ENCODE measurements around the gene BEND5. TPM values are rescaled to one million over a fixed set of nuclear protein-coding genes. Genes with fewer than 3 reads are reported as not detected.
A peak's percentile ranks its signal among the peaks of the same experiment; 100 is the strongest.

Gene BEND5
- total and polyA plus RNA-seq, 10 of the 15 experiments (the other 5 are each of a cell fraction or from before 2014, with no cell fraction given) = 0.26 TPM; not detected in 9

DNA sequence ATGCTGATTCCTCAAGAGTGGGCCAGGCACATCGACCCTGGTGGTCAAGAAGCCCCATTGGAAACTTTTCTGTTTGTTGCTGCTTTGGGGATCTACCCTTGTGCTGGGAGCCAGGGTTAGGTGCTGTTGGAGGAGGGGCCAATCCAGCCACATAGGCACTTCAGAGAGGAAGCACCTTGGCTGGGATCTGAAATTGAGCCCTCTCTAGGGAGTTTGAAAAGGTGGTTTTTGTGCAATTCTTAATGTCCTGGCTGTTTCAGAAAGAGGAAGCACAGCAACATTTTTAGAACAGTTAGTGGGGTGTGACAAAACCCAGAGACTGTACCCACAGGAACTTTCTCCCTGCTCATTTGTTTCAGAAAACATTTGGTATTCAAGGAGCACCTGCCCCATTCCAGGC is 17.2 kb upstream of the BEND5 start (continued):
- TF ChIP-seq ATF2 (IDR thresholded peaks at IDR 0.05; ENCODE audit: low read length) (peak; percentile 57; the same call in 1 of the 2 replicates), EED (IDR thresholded peaks at IDR 0.05; ENCODE audit: low read depth) (peak; percentile 48; the same call in 1 of the 2 replicates), RFX5 (IDR thresholded peaks at IDR 0.05; ENCODE audit: low read depth, low read length) (no peak), SIN3A (IDR thresholded peaks at IDR 0.05; ENCODE audit: low read depth, low read length) (no peak), TBL1XR1 (IDR thresholded peaks at IDR 0.05; ENCODE audit: low read depth, low read length) (no peak), KAT2A (conservative IDR thresholded peaks at IDR 0.05; ENCODE audit: control insufficient read depth, low read depth, low read length) (no peak), ASH2L (IDR thresholded peaks at IDR 0.05; ENCODE audit: borderline replicate concordance, low read depth) (no peak), PML (IDR thresholded peaks at IDR 0.05; ENCODE audit: low read length) (no peak), CEBPB (IDR thresholded peaks at IDR 0.05; ENCODE audit: borderline replicate concordance in 1 of 2, low read depth in 2 of 2, low read length in 2 of 2) (no peak), POU2F2 (IDR thresholded peaks at IDR 0.05; ENCODE audit: borderline replicate concordance, low read depth, low read length) (no peak), NR2C1 (IDR thresholded peaks at IDR 0.05) (no peak), SMAD5 (IDR thresholded peaks at IDR 0.05; ENCODE audit: low read depth) (no peak), EP300 (IDR thresholded peaks at IDR 0.05; ENCODE audit: borderline replicate concordance in 1 of 2, control insufficient read depth in 1 of 2, low read depth in 2 of 2, low read length in 2 of 2) (no peak), HCFC1 (IDR thresholded peaks at IDR 0.05; ENCODE audit: low read length) (no peak), CREM (IDR thresholded peaks at IDR 0.05; ENCODE audit: low read depth) (0 out of 2 replicates have a peak, but pooled peaks have one; percentile 8), NBN (IDR thresholded peaks at IDR 0.05) (no peak), CBFB (IDR thresholded peaks at IDR 0.05; ENCODE audit: low read depth) (no peak), MXI1 (IDR thresholded peaks at IDR 0.05; ENCODE audit: low read depth, low read length) (no peak), NFXL1 (IDR thresholded peaks at IDR 0.05; ENCODE audit: borderline replicate concordance) (no peak)
- TF ChIP-seq, protein P1, sequence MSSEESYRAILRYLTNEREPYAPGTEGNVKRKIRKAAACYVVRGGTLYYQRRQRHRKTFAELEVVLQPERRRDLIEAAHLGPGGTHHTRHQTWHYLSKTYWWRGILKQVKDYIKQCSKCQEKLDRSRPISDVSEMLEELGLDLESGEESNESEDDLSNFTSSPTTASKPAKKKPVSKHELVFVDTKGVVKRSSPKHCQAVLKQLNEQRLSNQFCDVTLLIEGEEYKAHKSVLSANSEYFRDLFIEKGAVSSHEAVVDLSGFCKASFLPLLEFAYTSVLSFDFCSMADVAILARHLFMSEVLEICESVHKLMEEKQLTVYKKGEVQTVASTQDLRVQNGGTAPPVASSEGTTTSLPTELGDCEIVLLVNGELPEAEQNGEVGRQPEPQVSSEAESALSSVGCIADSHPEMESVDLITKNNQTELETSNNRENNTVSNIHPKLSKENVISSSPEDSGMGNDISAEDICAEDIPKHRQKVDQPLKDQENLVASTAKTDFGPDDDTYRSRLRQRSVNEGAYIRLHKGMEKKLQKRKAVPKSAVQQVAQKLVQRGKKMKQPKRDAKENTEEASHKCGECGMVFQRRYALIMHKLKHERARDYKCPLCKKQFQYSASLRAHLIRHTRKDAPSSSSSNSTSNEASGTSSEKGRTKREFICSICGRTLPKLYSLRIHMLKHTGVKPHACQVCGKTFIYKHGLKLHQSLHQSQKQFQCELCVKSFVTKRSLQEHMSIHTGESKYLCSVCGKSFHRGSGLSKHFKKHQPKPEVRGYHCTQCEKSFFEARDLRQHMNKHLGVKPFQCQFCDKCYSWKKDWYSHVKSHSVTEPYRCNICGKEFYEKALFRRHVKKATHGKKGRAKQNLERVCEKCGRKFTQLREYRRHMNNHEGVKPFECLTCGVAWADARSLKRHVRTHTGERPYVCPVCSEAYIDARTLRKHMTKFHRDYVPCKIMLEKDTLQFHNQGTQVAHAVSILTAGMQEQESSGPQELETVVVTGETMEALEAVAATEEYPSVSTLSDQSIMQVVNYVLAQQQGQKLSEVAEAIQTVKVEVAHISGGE (CRISPR knock-in tag; IDR thresholded peaks at IDR 0.05) = no peak
- TF ChIP-seq, protein P2, sequence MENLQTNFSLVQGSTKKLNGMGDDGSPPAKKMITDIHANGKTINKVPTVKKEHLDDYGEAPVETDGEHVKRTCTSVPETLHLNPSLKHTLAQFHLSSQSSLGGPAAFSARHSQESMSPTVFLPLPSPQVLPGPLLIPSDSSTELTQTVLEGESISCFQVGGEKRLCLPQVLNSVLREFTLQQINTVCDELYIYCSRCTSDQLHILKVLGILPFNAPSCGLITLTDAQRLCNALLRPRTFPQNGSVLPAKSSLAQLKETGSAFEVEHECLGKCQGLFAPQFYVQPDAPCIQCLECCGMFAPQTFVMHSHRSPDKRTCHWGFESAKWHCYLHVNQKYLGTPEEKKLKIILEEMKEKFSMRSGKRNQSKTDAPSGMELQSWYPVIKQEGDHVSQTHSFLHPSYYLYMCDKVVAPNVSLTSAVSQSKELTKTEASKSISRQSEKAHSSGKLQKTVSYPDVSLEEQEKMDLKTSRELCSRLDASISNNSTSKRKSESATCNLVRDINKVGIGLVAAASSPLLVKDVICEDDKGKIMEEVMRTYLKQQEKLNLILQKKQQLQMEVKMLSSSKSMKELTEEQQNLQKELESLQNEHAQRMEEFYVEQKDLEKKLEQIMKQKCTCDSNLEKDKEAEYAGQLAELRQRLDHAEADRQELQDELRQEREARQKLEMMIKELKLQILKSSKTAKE (IDR thresholded peaks at IDR 0.05; ENCODE audit: low read depth, poor library complexity, severe bottlenecking) = no peak
- TF ChIP-seq, protein P3, sequence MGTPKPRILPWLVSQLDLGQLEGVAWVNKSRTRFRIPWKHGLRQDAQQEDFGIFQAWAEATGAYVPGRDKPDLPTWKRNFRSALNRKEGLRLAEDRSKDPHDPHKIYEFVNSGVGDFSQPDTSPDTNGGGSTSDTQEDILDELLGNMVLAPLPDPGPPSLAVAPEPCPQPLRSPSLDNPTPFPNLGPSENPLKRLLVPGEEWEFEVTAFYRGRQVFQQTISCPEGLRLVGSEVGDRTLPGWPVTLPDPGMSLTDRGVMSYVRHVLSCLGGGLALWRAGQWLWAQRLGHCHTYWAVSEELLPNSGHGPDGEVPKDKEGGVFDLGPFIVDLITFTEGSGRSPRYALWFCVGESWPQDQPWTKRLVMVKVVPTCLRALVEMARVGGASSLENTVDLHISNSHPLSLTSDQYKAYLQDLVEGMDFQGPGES (IDR thresholded peaks at IDR 0.05) = no peak
- TF ChIP-seq, protein P4, sequence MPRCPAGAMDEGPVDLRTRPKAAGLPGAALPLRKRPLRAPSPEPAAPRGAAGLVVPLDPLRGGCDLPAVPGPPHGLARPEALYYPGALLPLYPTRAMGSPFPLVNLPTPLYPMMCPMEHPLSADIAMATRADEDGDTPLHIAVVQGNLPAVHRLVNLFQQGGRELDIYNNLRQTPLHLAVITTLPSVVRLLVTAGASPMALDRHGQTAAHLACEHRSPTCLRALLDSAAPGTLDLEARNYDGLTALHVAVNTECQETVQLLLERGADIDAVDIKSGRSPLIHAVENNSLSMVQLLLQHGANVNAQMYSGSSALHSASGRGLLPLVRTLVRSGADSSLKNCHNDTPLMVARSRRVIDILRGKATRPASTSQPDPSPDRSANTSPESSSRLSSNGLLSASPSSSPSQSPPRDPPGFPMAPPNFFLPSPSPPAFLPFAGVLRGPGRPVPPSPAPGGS (IDR thresholded peaks at IDR 0.05; ENCODE audit: borderline replicate concordance, insufficient read depth, low read depth, low read length, poor library complexity, severe bottlenecking) = no peak

Data from GM12878 (cell line).